Stimulated activated CD4-positive, alpha-beta T cell treated with anti-CD3 and anti-CD28 coated beads, TNF-alpha, amount 100 ng/mL, for 1 hour (primary cell): Measurements from ENCODE around the gene SLCO4C1.
"Not testable (repeated sequence)": the region's sequence is repeated elsewhere in the genome, so short reads cannot be mapped to it uniquely, and the experiment has no call there.

Experiments used
- DNase-seq, 3 donors: peaks; one replicate each; pipeline ENCODE4 v3.0.0-alpha.2; 2020; ENCODE audit warnings: low read depth in 3 of 3, low spot score in 1 of 3

SLCO4C1 gene

DNA sequence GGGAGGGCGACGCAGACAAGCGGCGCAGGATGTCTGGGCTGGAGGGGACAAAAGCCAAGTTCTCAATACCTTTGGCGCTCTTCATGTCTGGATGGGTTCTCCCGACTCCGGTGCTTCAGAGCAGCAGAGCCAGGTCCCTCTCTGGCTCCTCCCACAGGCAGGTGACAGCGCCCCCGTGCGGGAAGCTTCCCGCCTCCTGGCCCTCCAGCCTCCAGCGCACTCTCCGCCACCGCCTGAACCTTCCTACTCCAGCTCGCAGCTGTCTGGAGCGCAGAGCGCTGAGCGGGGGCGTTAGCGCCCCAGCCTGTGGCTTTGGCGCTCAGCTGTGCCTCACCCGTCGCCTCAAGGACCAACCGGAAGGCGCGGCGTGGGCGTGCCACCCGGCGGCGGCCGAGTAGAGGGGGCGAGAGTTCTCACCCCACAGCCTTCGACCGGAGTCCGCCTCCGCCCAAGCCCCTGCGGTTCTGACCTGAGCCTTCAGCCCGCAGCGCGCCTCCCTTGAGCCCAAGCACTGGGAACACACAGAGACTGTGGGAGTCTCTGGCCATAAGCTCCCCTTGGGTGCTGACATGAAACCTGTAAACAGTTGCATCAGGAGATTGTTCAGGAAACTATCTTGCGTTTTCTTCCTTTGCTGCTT, at the start of gene SLCO4C1:
TSS of gene SLCO4C1 (minus strand) at position 107 of the 640 bp plus-strand sequence. CDS start at position 85, 22 bp downstream.
- DNase-seq, result peak; percentile 25 to 55 (median 38)

- DNase-seq, result no peak
These were observed 45.7 kb upstream of the SLCO4C1 start for GRCh38 chr5:102341681-102342288.

DNA sequence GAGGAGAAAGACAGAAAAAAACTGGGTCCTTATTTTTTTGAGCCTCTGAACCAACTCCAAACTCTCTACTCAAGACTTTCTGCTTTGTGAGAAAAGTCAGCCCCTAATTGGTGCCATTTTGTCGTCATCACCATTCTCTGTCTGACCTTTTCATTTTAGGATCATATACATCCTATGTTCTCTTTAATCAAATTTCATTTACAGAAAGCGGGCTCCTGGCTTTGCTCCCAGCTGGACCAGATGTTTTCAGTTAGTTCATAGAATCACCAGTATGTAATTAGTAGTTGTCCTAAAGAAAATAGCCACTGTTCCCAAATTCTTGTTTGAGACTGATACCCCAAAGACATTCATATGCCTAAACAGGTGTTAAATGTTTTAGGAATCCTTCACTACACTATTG, 28.6 kb upstream of the SLCO4C1 start:
- DNase-seq, result no peak

DNA sequence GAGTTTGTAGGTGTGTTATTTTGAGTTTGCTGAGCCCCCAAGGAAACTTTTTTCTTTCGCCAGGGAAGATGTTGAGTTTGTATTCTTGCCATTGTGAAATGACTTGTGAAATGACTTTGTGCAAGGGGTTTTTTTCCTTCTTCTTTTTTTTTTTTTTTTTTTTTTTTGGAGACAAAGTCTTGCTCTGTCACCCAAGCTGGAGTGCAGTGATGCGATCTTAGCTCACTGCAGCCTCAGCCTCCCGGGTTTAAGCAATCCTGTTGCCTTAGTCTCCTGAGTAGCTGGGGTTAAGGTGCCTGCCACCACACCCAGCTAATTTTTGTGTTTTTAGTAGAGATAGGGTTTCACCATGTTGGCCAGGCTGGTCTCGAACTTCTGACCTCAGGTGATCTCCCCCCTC, 22.7 kb upstream of the SLCO4C1 start:
- DNase-seq, result not testable (repeated sequence)

DNA sequence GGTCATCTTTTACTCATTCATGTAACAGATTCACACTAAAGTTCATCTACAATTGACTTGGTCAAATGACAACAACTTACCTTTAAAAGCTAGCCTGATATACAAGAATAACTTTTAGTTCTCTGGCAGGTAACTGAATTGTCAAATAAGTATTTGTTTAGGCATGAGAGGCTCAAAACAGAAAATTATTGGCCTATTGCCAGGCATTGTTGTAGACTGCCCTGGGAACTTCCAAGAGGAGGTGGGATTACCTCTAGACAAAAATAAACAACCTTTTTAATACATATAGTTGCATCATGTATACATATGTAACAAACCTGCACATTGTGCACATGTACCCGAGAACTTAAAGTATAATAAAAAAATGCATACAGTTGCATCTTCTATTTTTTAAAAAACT, 18.2 kb upstream of the SLCO4C1 start:
- DNase-seq, result no peak

DNA sequence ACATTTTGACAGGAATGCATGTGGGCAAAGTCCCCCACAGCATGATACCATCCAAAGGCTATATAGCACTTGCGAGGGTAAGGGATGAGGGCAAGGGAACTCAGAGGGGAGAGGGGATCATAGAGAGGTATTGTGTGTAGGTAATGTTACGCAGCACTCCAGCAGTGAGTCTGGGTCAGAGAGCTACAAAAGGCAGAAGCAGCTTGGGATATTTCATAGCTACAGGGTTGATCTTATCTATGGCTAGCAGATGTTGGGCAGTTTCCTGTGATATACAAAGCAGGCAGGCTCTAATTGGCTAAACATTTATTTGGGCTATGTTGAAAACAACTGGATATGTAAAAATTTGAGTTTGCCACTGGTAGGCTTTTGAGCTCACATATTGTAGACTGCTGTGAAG, 17.8 kb upstream of the SLCO4C1 start:
- DNase-seq, result no peak

DNA sequence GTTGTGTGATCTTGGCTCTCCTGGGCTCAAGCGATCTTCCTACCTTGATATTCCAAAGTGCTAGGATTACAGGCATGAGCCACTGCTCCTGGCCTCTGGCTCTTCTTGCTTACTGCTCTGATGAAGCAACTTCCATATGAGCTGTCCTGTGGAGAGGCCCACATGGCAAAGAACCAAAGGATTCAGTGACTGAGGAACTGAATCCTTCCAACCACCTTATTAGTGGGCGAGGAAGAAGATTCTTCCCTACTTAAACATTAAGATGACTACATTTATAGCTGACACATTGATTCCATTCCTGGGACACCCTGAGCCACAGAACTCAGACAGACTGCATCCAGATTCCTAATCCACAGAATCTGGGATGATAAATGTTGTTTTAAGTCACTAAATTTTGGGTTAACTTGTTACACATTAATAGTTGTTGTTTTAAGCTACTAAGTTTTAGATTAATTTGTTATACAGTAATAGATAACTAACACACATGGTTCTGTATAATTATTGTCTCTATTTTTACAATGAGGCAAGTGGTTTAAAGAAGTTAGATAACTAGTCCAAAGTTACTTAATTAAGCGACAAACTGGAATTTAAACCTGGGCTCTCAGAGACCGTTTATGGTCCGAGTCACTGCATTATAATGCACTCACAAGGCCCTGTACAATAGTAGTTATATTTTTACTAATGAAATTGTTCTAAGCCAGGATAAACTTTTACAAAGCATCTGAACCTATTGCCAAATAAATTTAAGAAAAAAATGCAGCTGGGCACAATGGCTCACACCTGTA, 16.7 kb upstream of the SLCO4C1 start:
- no peak for DNase-seq

- DNase-seq, result no peak
These were observed 13.5 kb upstream of the SLCO4C1 start for GRCh38 chr5:102309586-102309985.

DNA sequence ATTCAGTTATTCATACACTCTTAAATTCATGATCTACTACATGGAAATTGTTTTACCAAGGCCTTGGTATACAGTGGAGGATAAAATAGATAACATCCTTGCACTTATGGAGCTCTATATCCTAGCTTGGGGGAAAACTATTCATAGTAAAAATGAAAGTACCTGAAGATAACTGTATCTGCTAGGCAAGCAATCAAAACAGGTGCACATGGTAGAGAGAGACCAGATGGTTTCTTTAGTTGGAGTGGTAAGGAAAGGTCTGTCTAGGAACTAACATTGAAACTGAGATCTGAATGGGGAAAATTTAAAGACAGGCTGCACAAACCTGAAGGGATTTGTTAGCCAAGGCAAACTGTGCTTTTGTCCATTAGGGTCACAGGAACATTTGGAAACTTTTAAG, 11.1 kb upstream of the SLCO4C1 start:
- no peak for DNase-seq

GRCh38 chr5:102306121-102306520, 10.0 kb upstream of the SLCO4C1 start:
- no peak for DNase-seq

- DNase-seq, result no peak
These were observed 428 bp downstream of the SLCO4C1 start for GRCh38 chr5:102295534-102296177.

GRCh38 chr5:102294886-102295395, 1.1 kb downstream of the SLCO4C1 start:
- DNase-seq, result no peak

DNA sequence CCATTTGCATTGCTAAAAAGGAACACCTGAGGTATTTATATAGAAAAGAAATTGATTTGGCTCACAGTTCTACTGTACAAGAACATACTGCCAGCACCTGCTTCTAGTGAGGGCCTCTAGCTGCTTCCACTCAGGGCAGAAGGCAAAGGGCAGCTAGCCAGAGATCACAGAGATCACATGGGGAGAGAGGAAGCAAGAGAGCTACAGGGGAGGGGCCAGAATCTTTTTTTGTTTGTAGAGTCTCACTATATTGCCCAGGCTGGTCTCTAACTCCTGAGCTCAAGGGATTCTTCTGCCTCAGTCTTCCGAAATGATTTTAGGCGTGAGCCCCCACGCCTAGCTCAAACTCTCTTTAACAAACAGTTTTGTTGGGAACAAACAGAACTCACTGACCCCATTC, 6.1 kb downstream of the SLCO4C1 start:
- DNase-seq, result no peak

- DNase-seq, result no peak
These were observed 6.7 kb downstream of the SLCO4C1 start for GRCh38 chr5:102289251-102289899.

DNA sequence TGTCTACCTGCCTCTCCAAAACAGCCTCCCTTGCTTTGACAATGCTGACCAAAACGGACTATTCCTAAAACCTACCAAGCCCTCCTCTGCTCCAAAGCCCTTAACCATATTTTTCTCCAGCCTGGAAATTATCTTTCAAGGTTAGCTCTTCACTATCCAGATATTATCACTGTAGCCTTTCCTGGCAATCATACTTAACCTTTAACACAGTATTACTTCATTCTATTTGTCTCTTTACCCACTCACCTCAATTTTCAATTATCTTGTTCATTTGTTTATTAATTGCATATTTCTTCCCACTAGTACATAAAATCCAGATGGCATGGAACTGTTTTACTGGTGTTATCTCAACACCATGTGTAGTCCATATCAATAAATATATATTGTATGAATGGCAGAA, 7.5 kb downstream of the SLCO4C1 start:
- DNase-seq, result no peak

DNA sequence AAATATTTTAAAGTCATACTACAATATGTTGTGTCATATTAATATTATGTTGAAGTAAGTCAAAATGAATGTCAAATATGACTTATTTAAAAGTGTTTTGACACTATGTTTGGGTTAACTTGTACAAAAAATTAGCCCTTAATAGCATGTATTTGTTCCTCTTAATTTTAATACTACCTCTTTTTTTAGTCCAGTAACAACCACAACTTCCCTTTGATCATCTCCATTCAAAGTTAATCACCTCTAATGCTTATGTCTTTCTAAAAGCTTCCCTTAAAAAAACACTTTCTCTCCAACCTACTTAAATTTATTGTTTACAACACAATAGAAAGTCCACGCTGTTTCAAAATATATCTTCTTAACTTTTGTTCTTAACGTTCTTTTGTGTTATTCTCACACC, 9.6 kb downstream of the SLCO4C1 start:
- no peak for DNase-seq

- DNase-seq, result no peak
These were observed 12.8 kb downstream of the SLCO4C1 start for GRCh38 chr5:102283102-102283797.

DNA sequence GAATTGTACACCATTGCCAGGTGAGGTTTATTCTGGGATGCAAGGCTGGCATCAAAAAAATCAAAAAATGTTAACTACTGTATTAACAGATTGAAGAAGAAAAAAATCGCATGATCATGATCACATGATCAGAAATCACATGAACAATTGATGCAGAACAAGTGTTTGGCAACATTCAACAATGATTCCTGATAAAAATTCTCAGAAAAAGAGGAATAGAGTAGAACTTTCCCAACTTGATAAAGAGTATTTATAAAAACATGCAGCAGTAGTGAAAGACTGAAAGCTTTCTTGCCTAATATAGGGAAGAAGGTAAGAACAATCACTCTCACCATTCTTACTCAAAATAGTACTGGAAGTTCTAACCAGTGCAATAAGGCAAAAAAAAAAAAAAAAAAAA, 16.4 kb downstream of the SLCO4C1 start:
- DNase-seq, result no peak

DNA sequence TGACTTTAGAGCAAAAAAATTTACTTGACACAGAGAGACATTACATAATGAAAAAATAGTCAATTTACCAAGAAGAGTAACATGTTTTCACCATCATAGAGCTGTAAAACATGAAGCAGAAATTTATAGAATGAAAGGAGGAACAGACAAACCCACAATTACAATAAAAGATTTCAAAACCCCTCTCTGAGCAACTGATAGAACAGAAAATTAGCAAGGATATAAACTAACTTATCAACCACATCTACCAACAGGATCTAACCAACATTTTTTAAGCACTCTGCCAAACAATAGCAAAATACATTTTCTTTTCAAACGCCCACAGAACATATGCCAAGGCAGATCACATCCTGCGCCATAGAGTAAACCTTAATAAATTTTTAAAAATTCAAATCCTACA, 17.9 kb downstream of the SLCO4C1 start:
- DNase-seq, result no peak

DNA sequence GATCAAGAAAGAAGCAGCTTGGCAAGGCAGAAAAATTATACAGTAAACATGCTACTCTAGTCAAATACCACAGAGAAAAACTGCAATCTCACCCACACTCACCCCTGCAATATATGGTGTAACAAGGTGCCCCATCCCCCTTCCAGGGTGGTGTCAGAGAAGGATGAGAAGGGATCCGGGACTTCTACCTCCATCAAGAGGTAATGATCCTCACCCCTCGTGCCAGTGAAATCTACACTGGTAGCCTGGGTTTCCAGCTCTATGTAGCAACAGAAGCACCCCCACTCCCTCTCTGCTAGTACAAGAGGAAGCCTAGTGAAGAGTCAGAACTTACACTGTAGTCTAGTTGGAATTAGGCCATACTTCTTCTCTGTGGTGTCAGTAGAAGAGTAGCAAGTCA, 18.9 kb downstream of the SLCO4C1 start:
- no peak for DNase-seq

DNA sequence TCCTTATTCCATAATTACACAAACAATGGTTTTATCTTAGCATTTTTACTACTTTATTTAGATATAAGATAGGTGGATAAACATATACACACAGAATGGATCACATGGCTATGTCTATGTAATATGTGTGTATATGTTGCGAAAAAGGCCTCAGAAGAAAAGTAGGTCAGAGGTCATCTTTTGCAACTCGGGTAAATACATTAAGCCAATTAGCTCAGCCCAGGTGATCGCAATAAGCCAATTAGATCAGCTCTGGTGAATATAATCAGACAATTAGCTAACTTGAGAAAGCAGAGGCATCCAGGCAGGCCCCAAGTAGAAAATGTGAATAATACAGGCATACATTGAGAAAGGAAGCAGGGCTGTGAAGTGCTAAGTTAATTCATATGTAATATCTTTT, 24.3 kb downstream of the SLCO4C1 start:
- no peak for DNase-seq
